ENCODE results near the gene SHROOM2. TPM values are rescaled to one million over a fixed set of nuclear protein-coding genes. Genes with fewer than 3 reads are reported as not detected.

SHROOM2 gene
- total RNA-seq, 4 donors from 2014 or later, result 0.67 to 2.3 (median 1.6) TPM

DNA sequence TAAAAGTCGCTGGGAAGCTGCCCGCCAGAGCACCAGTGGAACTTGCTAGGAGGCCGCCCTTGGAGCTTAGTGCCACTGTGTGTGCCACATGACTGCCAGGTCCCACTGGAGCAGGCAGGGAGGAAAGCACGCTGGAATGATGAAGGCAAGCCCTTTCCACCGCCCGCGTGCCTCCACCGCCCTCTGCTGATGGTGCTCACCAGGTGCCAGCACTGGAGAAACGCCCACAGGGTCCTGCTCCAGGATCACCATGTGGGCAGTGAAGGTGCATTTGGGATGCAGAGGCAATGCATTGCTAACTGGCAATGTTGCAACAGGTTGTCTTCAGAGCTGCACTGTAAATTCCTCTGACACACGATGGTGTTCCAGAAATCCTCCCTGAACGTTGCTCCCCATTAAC is 76.3 kb downstream of the SHROOM2 start:
- Histone ChIP-seq H3K27me3 (no peaks in the 10 kb centered on the region), H3K9me3 (no peaks in the 10 kb centered on the region), H3K27ac (no peak overlapping the region), H3K4me1 (no peaks in the 10 kb centered on the region), H3K36me3 (no peaks in the 10 kb centered on the region), H3K4me3 (no peak overlapping the region)
- TF ChIP-seq EP300 (IDR thresholded peaks at IDR 0.05) (no peak), POLR2AphosphoS5 (IDR thresholded peaks at IDR 0.05) (no peak), POLR2A (IDR thresholded peaks at IDR 0.05) (no peak)
- TF ChIP-seq, protein P1, sequence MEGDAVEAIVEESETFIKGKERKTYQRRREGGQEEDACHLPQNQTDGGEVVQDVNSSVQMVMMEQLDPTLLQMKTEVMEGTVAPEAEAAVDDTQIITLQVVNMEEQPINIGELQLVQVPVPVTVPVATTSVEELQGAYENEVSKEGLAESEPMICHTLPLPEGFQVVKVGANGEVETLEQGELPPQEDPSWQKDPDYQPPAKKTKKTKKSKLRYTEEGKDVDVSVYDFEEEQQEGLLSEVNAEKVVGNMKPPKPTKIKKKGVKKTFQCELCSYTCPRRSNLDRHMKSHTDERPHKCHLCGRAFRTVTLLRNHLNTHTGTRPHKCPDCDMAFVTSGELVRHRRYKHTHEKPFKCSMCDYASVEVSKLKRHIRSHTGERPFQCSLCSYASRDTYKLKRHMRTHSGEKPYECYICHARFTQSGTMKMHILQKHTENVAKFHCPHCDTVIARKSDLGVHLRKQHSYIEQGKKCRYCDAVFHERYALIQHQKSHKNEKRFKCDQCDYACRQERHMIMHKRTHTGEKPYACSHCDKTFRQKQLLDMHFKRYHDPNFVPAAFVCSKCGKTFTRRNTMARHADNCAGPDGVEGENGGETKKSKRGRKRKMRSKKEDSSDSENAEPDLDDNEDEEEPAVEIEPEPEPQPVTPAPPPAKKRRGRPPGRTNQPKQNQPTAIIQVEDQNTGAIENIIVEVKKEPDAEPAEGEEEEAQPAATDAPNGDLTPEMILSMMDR (IDR thresholded peaks at IDR 0.05), result no peak
- 100% methylated on average over 9 of the region's 11 CpGs; no CpG with 5 or more reads in 1 of the 2 donors for WGBS, 2 donors (ENCODE audit: low coverage in 1 of 2)
- ATAC-seq, result no peak

DNA sequence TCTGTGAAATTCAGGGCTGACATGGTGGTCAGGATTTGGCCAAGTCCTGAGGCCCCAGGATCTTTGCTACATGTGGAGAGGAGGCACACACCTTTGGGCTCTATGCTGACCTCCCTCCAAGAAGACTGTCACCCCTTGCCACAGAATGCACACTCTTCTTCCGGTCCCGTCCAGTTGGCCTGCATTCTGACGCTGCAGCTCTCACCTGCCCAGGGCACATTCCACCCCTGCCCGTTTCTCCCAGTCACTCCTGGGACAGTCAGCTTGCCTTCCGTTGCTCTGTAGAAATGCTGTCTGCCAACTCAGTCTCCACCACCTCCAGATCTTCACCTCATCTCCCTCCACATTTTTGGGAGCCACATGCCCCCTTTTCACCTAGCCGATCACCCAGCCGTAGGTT is 76.7 kb downstream of the SHROOM2 start:
- H3K36me3 ChIP-seq, result no peaks in the 10 kb centered on the region
- 94 to 96% methylated on average over 4 to 5 of the region's 7 CpGs for WGBS, 2 donors (ENCODE audit: low coverage in 1 of 2)

DNA sequence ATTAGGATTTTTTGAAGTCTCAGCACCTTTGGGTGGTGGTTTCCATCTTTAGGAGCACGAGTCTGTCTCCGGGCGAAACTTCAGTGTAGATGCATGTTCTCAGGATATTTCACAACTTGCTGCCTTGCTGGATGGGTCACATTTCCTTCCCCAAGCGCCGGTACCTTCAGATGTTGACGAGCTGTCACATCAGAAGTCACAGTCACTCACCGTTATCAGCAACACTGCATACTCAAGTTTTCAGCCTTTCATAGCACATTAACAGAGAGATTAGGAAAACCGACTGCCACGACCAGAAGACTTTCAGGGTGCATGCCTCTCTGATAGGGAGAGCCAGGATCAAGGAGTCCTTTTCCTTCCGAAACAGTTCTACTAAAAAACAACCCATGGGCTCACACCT is 77.8 kb downstream of the SHROOM2 start:
- ATAC-seq, result no peak
- TF ChIP-seq, protein P1 (IDR thresholded peaks at IDR 0.05), result no peak
- TF ChIP-seq POLR2AphosphoS5 (IDR thresholded peaks at IDR 0.05) (no peak), EP300 (IDR thresholded peaks at IDR 0.05) (no peak), POLR2A (IDR thresholded peaks at IDR 0.05) (no peak)
- Histone ChIP-seq H3K4me1 (no peaks in the 10 kb centered on the region), H3K9me3 (no peaks in the 10 kb centered on the region), H3K4me3 (no peak overlapping the region), H3K36me3 (no peaks in the 10 kb centered on the region), H3K27ac (no peak overlapping the region), H3K27me3 (no peaks in the 10 kb centered on the region)
- 89% methylated on average over 3 of the region's 10 CpGs; no CpG with 5 or more reads in 1 of the 2 donors for WGBS, 2 donors (ENCODE audit: low coverage in 1 of 2)

More for the DNA sequence above, 76.7 kb downstream of the SHROOM2 start:
- H3K27me3 ChIP-seq, result no peaks in the 10 kb centered on the region
- no peaks in the 10 kb centered on the region for H3K4me1 ChIP-seq
- H3K4me3 ChIP-seq, result no peak overlapping the region
- no peak overlapping the region for H3K27ac ChIP-seq
- no peaks in the 10 kb centered on the region for H3K9me3 ChIP-seq
- ATAC-seq, result no peak
- TF ChIP-seq POLR2AphosphoS5 (IDR thresholded peaks at IDR 0.05) (no peak), EP300 (IDR thresholded peaks at IDR 0.05) (no peak), POLR2A (IDR thresholded peaks at IDR 0.05) (no peak)
- TF ChIP-seq, protein P1 (IDR thresholded peaks at IDR 0.05), result no peak

DNA sequence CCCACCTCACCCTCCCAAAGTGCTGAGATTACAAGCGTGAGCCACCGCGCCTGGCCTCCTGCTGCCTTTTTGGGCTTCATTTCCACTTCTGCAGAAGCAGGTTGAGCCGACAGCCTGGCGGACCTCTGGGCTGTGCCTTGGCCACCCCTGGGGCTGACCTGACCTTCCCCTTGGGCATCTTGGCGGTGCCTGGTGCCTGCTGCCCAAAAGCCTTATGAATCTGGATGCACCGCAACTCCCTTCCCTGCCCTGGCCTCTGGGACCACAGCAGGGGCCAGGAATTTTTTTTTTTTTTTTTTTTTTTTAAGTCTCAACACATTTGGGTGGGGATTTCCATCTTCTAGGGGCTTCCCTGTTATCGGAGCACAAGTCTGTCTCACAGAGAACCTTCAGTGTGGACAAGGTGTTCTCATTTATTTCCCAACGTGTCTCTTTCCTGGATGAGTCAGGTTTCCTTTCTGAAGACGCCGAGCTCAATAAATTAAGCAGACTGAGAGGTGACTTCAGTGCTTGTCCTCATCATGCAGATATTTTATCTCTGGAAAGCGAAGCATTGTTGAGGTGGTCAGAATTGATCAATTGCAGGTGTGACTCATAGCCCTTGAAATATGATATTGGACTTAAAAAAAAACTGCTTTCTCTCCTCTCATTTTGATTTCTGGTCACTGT is 79.7 kb downstream of the SHROOM2 start:
- WGBS, 2 donors (ENCODE audit: low coverage in 1 of 2), result 100% methylated on average over 2 of the region's 12 CpGs; no CpG with 5 or more reads in 1 of the 2 donors
- Histone ChIP-seq H3K36me3 (no peaks in the 10 kb centered on the region), H3K9me3 (no peaks in the 10 kb centered on the region), H3K27me3 (no peaks in the 10 kb centered on the region), H3K27ac (no peak overlapping the region), H3K4me1 (no peaks in the 10 kb centered on the region), H3K4me3 (no peak overlapping the region)
- ATAC-seq, result no peak
- TF ChIP-seq, protein P1 (IDR thresholded peaks at IDR 0.05), result no peak
- TF ChIP-seq EP300 (IDR thresholded peaks at IDR 0.05), result no peak
- TF ChIP-seq POLR2A (IDR thresholded peaks at IDR 0.05), result no peak

DNA sequence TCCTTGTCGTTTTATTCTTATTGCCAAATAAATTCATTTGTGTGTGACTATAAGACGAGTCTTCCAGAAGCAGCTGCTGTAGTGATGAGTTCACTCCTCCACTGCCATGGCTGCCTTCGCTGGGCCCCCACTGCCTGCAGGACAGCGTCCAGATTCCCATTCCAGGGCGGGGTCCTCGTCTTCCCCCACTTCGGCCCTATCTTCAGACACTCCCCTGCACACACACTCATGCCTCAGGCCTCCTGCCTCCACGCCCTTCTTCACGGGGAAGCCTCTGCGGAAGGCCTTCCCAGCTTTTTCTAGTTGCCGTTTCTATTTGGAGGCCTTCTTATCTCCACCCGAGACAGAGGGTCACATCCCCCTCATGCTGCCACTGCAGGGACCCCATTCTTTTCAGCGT is 80.4 kb downstream of the SHROOM2 start:
- H3K27me3 ChIP-seq, result no peaks in the 10 kb centered on the region
- H3K9me3 ChIP-seq, result no peaks in the 10 kb centered on the region
- no peak for ATAC-seq
- no peak overlapping the region for H3K4me3 ChIP-seq
- TF ChIP-seq EP300 (IDR thresholded peaks at IDR 0.05) (no peak), POLR2AphosphoS5 (IDR thresholded peaks at IDR 0.05) (no peak), POLR2A (IDR thresholded peaks at IDR 0.05) (no peak)
- TF ChIP-seq, protein P1 (IDR thresholded peaks at IDR 0.05), result no peak
- no peaks in the 10 kb centered on the region for H3K4me1 ChIP-seq
- WGBS, 2 donors (ENCODE audit: low coverage in 1 of 2), result 39 to 68% methylated on average over 3 to 6 of the region's 13 CpGs
- H3K36me3 ChIP-seq, result no peaks in the 10 kb centered on the region
- no peak overlapping the region for H3K27ac ChIP-seq

Measured in gastroesophageal sphincter (tissue), 4 donors.